GM18526 (cell line): ENCODE results near the gene HDAC8.

ENCODE experiments used
- POLR2A ChIP-seq: IDR thresholded peaks from 3 replicates; pipeline ENCODE4 v1.6.1; 2011; ENCODE audit not compliant: insufficient read length; ENCODE audit errors: extremely low read depth

HDAC8 gene

DNA sequence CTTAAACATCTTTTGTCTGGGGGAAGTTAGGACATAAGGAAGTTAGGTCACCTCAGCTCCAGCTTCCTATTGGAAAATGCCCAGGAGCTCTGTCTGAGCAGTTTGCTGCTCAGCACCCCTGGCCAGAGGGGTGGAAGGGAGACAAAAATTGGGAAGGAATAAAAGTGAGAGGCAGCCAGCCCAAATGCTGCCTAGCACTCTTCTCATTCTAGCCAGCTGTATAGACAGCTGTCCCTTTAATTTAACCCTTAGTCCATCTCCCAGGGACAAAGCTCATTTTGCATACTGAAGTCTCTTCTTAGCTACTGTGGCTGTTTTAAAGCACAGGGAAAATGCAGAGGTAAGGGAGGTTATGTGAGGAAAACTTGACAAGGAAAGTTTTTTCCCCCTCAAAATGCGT is 177.4 kb downstream of the HDAC8 start:
- no peak for TF ChIP-seq POLR2A

DNA sequence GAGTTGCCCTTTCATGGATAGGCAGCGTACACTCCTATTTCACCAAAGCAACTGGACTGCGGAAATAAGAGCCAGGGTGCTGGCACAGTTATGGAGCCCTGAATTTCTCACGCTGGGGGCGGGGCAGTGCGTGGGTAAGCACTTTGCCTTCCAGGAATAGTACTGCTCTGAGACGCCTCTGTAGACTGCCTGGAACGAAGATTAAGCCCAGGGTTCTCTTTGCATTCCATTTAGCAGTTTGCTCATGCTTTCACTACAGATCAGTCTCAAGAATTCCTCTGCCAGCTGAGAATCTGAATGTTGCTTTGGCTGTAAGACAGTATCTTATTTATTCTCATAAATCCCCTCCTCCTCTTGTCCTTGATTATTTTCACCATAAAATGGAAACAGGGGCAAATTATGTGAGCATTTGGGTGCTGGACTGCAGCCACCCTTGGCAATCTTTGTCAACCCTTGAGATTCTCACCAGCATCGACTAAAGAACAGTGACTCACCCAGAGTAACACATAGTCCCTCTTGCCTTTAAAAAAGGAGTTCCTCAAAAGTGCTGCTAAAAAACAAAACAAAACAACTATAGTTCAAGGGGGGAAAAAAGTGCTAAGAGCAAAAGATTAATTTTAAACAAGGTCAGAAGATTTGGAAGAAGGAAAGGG is 178.0 kb downstream of the HDAC8 start:
- no peak for TF ChIP-seq POLR2A

GRCh38 chrX:72393836-72394517 is 178.7 kb downstream of the HDAC8 start:
- TF ChIP-seq POLR2A, result no peak

DNA sequence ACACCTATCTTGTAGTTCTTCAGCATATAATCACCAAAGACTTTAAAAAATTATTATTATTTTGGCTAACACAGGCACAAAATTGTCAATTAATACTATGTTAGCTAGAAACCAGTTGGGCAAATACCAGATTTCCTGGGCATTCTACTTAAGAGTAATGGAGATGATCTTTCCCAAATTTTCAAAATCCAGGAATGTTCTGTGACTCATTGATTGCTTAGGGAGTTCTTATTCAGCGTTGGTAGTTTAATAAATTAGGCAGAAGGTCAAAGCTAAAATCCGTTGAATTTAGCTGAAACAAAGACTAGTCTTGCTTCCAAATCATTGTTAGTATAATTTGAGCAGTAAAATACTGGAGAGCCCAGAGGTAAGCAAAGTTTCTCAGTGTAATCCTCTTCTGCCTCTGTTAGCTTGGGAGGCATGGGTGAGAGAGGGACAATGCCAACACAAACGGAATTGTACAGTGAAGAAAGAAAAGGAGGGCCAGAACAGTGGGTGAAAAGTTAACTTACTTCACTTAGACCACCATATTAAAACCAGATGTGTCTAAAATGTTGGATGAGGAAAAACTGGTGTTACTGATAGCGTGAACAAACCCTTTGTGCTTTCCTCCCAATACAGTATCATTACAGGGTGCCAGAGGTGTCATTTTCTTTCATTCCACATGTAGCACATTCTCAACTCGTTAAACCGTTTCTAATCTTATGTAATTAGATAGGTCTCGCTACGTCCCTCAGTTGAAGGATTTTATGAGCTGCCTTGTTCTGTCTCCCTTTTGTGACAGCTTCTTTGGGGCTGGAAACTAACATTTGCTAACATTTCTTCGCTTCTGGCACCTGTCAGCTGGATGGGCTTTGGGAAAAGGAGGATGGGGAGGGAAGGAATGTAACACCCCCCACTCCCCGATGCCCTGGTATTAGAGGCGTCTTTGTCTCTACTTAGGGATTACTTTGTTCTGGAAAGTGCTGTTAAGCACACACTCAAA is 179.5 kb downstream of the HDAC8 start:
- no peak for TF ChIP-seq POLR2A

DNA sequence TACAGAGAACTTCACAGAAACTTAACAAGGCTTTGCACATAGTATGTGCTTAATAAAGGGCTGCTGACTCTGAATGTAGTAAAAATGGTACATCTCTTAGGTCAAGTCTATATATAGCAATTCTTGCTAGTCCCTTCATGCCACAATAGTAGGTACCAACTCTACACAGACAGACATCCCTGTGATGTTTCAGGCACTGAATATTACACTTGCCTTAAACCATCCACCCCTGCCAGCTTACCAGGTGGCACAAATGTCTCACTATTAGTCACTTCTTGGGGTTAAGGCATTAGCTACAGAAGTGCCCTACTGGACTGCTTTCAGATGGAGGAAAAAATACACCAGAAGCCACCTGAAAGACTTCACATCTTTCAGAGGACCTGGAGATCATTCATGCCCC is 180.6 kb downstream of the HDAC8 start:
- no peak for TF ChIP-seq POLR2A

- TF ChIP-seq POLR2A, result no peak
Observed at GRCh38 chrX:72387247-72387646, 185.4 kb downstream of the HDAC8 start.

DNA sequence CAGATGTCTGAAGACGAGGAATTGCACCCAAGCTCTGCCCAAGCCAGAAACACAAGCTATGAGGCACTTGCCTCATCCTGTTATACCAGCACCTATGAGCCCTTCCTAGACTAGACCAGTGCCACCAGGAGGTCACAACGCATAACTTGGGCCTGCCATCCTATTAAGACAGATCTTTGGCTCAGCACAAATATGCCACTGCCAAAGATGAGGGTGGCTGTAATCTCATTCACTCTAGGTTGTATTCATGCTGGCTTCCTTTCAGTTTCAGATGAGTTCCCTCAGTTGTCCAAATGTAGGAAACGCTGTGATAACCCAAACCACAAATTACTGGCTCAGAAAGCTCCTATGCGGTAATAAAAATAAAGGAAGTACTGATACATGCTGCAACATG is 190.4 kb downstream of the HDAC8 start:
- TF ChIP-seq POLR2A, result no peak

DNA sequence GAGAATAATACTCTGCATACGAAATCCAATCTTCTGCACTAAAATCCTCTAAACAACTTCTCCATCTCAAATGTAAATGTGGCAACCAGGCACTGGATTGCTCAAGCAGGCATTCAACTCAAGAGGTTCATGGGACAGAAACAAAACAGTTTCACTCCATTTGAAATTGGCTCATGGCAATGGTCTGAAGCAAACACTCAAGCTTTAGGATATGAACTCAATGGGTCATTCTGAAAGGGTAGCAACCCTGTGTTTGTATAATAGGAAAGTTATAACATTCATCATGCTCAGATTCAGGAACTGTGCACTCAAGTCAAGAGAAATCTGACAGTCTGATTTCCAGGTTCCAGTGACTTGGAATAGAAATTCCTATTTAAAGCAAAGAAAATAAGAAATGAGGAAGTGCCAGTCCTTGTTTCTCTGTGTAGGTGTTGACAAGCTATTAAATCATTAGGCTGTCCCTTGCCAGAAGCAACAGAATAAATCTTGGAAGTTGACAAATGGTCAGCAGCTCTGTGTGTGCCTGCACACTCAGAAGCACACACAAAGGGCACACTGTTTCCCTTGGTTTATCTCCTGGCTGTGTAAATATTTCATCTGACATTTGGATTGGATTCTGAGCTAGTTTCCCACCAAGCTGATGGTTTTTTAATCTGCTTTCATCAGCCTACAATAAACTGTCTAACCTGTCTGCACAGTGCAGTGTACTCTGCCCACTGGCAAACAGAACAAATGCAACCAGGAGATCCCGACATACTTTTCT is 191.0 kb downstream of the HDAC8 start:
- TF ChIP-seq POLR2A, result no peak

GRCh38 chrX:72376124-72376523 is 196.5 kb downstream of the HDAC8 start:
- TF ChIP-seq POLR2A, result no peak

DNA sequence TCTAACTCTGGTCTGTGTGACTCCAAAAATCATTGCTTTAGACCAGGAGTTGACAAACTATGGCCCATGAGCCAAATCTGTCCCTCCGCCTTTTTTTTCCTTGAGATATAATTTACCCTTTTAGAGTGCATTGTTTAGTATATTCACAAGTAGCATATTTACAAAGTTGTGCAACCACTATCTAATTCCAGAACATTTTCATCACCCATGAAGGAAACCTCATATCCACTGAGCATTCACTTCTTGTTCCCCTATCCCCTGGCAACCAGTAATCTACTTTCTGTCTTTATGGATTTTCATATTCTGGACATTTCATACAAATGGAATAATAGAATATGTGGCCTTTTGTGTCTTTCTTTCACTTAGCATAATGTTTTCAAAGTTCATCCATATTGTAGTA is 199.5 kb downstream of the HDAC8 start:
- TF ChIP-seq POLR2A, result no peak

GRCh38 chrX:72372735-72373134 is 199.9 kb downstream of the HDAC8 start:
- TF ChIP-seq POLR2A, result no peak

DNA sequence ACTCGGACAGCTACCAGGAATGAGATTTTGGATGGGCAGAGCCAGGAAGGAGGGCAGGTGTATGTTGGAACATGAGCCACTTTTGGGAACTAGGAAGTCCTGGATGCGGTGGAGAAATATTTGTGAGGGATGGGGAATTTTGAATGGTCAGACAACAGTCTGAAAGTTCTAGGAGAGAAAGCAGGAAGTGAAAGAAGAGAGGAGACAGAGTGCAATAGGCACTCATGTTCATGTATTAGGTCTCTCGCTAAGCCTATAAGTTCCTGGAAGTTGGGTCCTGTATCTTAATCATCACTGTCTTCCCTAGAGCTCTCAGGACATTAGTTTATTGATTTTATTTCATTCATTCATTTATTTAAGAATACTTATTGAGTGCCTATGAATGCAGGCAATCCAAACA is 201.2 kb downstream of the HDAC8 start:
- TF ChIP-seq POLR2A, result no peak

- TF ChIP-seq POLR2A, result no peak
Observed at GRCh38 chrX:72368796-72369195, 203.8 kb downstream of the HDAC8 start.

- no peak for TF ChIP-seq POLR2A
Observed at GRCh38 chrX:72367516-72367915, 205.1 kb downstream of the HDAC8 start.
